HepG2 (cell line): ENCODE results near the gene PIGV. TPM values are rescaled to one million over a fixed set of nuclear protein-coding genes. Genes with fewer than 3 reads are reported as not detected.

Experiments
- CREB1 ChIP-seq, 2 experiments: fragments of 450-650 bp in 1 of 2; IDR thresholded peaks; 2 replicates each; pipeline ENCODE4 v1.6.1; 2016 to 2017; ENCODE audit warnings: control low read depth in 1 of 2, mild to moderate bottlenecking in 1 of 2, missing compliant biosample characterization in 1 of 2, missing genetic modification characterization in 1 of 2
- DNMT1 ChIP-seq: sonication (generic); formaldehyde crosslinking; IDR thresholded peaks from 2 replicates; pipeline ENCODE4 v1.5.1; 2020; ENCODE audit warnings: mild to moderate bottlenecking, missing genetic modification reagents
- ELK4 ChIP-seq: sonication (generic); formaldehyde crosslinking; IDR thresholded peaks from 2 replicates; pipeline ENCODE4 v1.9.0; 2021; ENCODE audit warnings: missing genetic modification reagents, borderline replicate concordance
- HDAC2 ChIP-seq: sonication (generic); formaldehyde crosslinking; IDR thresholded peaks from 2 replicates; pipeline ENCODE4 v1.4.0; 2020; ENCODE audit warnings: missing genetic modification reagents
- HHEX ChIP-seq: IDR thresholded peaks from 2 replicates; pipeline ENCODE4 v1.6.1; 2016; ENCODE audit warnings: control low read depth
- KDM5B ChIP-seq: sonication (generic); formaldehyde crosslinking; IDR thresholded peaks from 2 replicates; pipeline ENCODE4 v1.4.0; 2020; ENCODE audit warnings: missing genetic modification reagents, mild to moderate bottlenecking, borderline replicate concordance
- SAP130 ChIP-seq: IDR thresholded peaks from 2 replicates; pipeline ENCODE4 v1.6.1; 2016; ENCODE audit warnings: low read depth
- SRSF1 ChIP-seq: fragments of 200-400 bp; formaldehyde crosslinking; optimal IDR thresholded peaks from 2 replicates; pipeline ENCODE3; 2017; ENCODE audit warnings: mild to moderate bottlenecking, low read depth, low read length, moderate library complexity
- ZNF143 ChIP-seq: sonication (generic); formaldehyde crosslinking; IDR thresholded peaks from 2 replicates; pipeline ENCODE4 v1.4.0; 2020; ENCODE audit warnings: missing genetic modification reagents
- ZNF292 ChIP-seq: sonication (generic); formaldehyde crosslinking; IDR thresholded peaks from 2 replicates; pipeline ENCODE4 v1.8.1; 2022; ENCODE audit warnings: mild to moderate bottlenecking, low read depth, missing genetic modification reagents, borderline replicate concordance
- ZNF629 ChIP-seq: sonication (generic); formaldehyde crosslinking; conservative IDR thresholded peaks from 2 replicates; pipeline ENCODE4 v1.5.0; 2020; ENCODE audit warnings: missing genetic modification reagents
- ZNF7 ChIP-seq: IDR thresholded peaks from 2 replicates; pipeline ENCODE4 v1.6.1; 2016; ENCODE audit warnings: missing biosample characterization, missing genetic modification reagents
- polyA plus RNA-seq, 8 experiments: library from polyadenylated mRNA; depleted of rRNA in 3 of 8; stranded (reverse) in 7 of 8; unstranded in 1 of 8; fragments of >200 nt; fragmentation: Illumina TruSeq in 4 of 8; extraction: Trizol in 4 of 8; gene quantifications; 2 replicates each; pipeline versions ENCODE4 v1.2.1 to v1.2.3, GENCODE V29; 2011 to 2016; ENCODE audit warnings: low read depth in 4 of 8, missing spikeins in 1 of 8, mixed read lengths in 1 of 8; ENCODE audit not compliant: insufficient read depth in 1 of 8
- total RNA-seq, 5 experiments: library from RNA; depleted of rRNA; stranded (reverse); fragments of >200 nt; fragmentation: Illumina TruSeq; extraction: Trizol; gene quantifications; 2 replicates each; pipeline ENCODE4 v1.2.3, GENCODE V29; 2016; ENCODE audit warnings: low read depth in 1 of 5
- TF ChIP-seq, protein P1 (sequence below): sonication (generic); formaldehyde crosslinking; IDR thresholded peaks from 2 replicates; pipeline ENCODE4 v1.8.0; 2022; ENCODE audit warnings: missing genetic modification reagents, mild to moderate bottlenecking, moderate library complexity, borderline replicate concordance
- TF ChIP-seq, protein P2 (sequence below): sonication (generic); formaldehyde crosslinking; IDR thresholded peaks from one replicate; pipeline ENCODE4 v1.5.1; 2020; ENCODE audit warnings: mild to moderate bottlenecking, missing genetic modification reagents; ENCODE audit errors: not compliant biosample characterization
- TF ChIP-seq, protein P3 (sequence below): sonication (generic); formaldehyde crosslinking; IDR thresholded peaks from 2 replicates; pipeline ENCODE4 v1.4.0; 2020; ENCODE audit warnings: mild to moderate bottlenecking, missing genetic modification reagents

Gene PIGV
- total and polyA plus RNA-seq, 2 of the 13 experiments (the other 11 are each of a cell fraction or from before 2014, with no cell fraction given) = 13.5 to 22.7 TPM

- TF ChIP-seq ELK4 (CRISPR knock-in tag) (no peak), SAP130 (CRISPR knock-in tag) (peak; percentile 73), ZNF143 (CRISPR knock-in tag) (no peak), DNMT1 (no peak), SRSF1 (no peak), HDAC2 (peak; percentile 87; the same call in 1 of the 2 replicates), ZNF629 (CRISPR knock-in tag) (no peak), ZNF292 (no peak), CREB1 (IDR thresholded peaks at IDR 0.05) (peak; percentile 46; the same call in 1 of the 2 replicates), CREB1 (CRISPR knock-in tag; IDR thresholded peaks at IDR 0.05) (peak; percentile 81), KDM5B (CRISPR knock-in tag) (no peak), ZNF7 (no peak), HHEX (CRISPR knock-in tag) (peak; percentile 84)
- TF ChIP-seq, protein P1, sequence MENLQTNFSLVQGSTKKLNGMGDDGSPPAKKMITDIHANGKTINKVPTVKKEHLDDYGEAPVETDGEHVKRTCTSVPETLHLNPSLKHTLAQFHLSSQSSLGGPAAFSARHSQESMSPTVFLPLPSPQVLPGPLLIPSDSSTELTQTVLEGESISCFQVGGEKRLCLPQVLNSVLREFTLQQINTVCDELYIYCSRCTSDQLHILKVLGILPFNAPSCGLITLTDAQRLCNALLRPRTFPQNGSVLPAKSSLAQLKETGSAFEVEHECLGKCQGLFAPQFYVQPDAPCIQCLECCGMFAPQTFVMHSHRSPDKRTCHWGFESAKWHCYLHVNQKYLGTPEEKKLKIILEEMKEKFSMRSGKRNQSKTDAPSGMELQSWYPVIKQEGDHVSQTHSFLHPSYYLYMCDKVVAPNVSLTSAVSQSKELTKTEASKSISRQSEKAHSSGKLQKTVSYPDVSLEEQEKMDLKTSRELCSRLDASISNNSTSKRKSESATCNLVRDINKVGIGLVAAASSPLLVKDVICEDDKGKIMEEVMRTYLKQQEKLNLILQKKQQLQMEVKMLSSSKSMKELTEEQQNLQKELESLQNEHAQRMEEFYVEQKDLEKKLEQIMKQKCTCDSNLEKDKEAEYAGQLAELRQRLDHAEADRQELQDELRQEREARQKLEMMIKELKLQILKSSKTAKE (CRISPR knock-in tag) = peak; percentile 63; the same call in 1 of the 2 replicates
- TF ChIP-seq, protein P2, sequence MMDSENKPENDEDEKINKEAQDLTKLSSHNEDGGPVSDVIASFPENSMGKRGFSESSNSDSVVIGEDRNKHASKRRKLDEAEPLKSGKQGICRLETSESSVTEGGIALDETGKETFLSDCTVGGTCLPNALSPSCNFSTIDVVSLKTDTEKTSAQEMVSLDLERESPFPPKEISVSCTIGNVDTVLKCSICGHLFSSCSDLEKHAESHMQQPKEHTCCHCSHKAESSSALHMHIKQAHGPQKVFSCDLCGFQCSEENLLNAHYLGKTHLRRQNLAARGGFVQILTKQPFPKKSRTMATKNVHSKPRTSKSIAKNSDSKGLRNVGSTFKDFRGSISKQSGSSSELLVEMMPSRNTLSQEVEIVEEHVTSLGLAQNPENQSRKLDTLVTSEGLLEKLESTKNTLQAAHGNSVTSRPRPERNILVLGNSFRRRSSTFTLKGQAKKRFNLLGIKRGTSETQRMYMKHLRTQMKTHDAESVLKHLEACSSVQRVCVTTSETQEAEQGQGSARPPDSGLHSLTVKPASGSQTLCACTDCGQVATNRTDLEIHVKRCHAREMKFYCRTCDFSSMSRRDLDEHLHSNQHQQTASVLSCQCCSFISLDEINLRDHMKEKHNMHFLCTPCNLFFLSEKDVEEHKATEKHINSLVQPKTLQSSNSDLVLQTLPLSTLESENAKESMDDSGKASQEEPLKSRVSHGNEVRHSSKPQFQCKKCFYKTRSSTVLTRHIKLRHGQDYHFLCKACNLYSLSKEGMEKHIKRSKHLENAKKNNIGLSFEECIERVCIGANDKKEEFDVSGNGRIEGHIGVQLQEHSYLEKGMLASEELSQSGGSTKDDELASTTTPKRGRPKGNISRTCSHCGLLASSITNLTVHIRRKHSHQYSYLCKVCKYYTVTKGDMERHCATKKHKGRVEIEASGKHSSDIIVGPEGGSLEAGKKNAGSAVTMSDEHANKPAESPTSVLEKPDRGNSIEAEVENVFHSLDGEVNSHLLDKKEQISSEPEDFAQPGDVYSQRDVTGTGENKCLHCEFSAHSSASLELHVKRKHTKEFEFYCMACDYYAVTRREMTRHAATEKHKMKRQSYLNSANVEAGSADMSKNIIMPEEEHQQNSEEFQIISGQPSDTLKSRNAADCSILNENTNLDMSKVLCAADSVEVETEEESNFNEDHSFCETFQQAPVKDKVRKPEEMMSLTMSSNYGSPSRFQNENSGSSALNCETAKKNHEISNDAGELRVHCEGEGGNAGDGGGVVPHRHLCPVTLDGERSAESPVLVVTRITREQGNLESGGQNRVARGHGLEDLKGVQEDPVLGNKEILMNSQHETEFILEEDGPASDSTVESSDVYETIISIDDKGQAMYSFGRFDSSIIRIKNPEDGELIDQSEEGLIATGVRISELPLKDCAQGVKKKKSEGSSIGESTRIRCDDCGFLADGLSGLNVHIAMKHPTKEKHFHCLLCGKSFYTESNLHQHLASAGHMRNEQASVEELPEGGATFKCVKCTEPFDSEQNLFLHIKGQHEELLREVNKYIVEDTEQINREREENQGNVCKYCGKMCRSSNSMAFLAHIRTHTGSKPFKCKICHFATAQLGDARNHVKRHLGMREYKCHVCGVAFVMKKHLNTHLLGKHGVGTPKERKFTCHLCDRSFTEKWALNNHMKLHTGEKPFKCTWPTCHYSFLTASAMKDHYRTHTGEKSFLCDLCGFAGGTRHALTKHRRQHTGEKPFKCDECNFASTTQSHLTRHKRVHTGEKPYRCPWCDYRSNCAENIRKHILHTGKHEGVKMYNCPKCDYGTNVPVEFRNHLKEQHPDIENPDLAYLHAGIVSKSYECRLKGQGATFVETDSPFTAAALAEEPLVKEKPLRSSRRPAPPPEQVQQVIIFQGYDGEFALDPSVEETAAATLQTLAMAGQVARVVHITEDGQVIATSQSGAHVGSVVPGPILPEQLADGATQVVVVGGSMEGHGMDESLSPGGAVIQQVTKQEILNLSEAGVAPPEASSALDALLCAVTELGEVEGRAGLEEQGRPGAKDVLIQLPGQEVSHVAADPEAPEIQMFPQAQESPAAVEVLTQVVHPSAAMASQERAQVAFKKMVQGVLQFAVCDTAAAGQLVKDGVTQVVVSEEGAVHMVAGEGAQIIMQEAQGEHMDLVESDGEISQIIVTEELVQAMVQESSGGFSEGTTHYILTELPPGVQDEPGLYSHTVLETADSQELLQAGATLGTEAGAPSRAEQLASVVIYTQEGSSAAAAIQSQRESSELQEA (CRISPR knock-in tag) = no peak
- TF ChIP-seq, protein P3, sequence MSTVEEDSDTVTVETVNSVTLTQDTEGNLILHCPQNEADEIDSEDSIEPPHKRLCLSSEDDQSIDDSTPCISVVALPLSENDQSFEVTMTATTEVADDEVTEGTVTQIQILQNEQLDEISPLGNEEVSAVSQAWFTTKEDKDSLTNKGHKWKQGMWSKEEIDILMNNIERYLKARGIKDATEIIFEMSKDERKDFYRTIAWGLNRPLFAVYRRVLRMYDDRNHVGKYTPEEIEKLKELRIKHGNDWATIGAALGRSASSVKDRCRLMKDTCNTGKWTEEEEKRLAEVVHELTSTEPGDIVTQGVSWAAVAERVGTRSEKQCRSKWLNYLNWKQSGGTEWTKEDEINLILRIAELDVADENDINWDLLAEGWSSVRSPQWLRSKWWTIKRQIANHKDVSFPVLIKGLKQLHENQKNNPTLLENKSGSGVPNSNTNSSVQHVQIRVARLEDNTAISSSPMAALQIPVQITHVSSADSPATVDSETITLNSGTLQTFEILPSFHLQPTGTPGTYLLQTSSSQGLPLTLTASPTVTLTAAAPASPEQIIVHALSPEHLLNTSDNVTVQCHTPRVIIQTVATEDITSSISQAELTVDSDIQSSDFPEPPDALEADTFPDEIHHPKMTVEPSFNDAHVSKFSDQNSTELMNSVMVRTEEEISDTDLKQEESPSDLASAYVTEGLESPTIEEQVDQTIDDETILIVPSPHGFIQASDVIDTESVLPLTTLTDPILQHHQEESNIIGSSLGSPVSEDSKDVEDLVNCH (CRISPR knock-in tag) = no peak
These were observed 43.9 kb downstream of the PIGV start (continued) for GRCh38 chr1:26831546-26832248.
